ENCODE measurements around the gene TTLL8. TPM values are rescaled to one million over a fixed set of nuclear protein-coding genes. Genes with fewer than 3 reads are reported as not detected.

The TTLL8 gene
- total RNA-seq, 1 donor from 2014 or later: not detected

- no peak for DNase-seq (ENCODE audit: low read depth)
- Histone ChIP-seq H3K27me3 (ENCODE audit: control insufficient read depth, insufficient read depth, low read length) (peaks cover 15% of the 10 kb centered on the region), H3K36me3 (ENCODE audit: control insufficient read depth, insufficient read depth, low read length) (no peaks in the 10 kb centered on the region), H3K4me3 (ENCODE audit: low read depth, low read length) (no peak overlapping the region)
- peak; percentile 44 for TF ChIP-seq CTCF (IDR thresholded peaks at IDR 0.05; ENCODE audit: insufficient read depth, low read length, poor library complexity, severe bottlenecking)
These were observed 78.4 kb downstream of the TTLL8 start for GRCh38 chr22:49979587-49980264.

GRCh38 chr22:49977578-49977977 lies 80.5 kb downstream of the TTLL8 start:
- H3K36me3 ChIP-seq (ENCODE audit: control insufficient read depth, insufficient read depth, low read length): no peaks in the 10 kb centered on the region
- no peak for TF ChIP-seq CTCF (IDR thresholded peaks at IDR 0.05; ENCODE audit: insufficient read depth, low read length, poor library complexity, severe bottlenecking)
- H3K4me3 ChIP-seq (ENCODE audit: low read depth, low read length): no peak overlapping the region
- no peak for DNase-seq (ENCODE audit: low read depth)
- peaks cover under 1% of the 10 kb centered on the region for H3K27me3 ChIP-seq (ENCODE audit: control insufficient read depth, insufficient read depth, low read length)

- DNase-seq (ENCODE audit: low read depth): no peak
- Histone ChIP-seq H3K4me3 (ENCODE audit: low read depth, low read length) (no peak overlapping the region), H3K27me3 (ENCODE audit: control insufficient read depth, insufficient read depth, low read length) (peaks cover 7% of the 10 kb centered on the region), H3K36me3 (ENCODE audit: control insufficient read depth, insufficient read depth, low read length) (no peaks in the 10 kb centered on the region)
- no peak for TF ChIP-seq CTCF (IDR thresholded peaks at IDR 0.05; ENCODE audit: insufficient read depth, low read length, poor library complexity, severe bottlenecking)
These were observed 81.5 kb downstream of the TTLL8 start for GRCh38 chr22:49976439-49977175.

- H3K36me3 ChIP-seq (ENCODE audit: control insufficient read depth, insufficient read depth, low read length): no peaks in the 10 kb centered on the region
- H3K4me3 ChIP-seq (ENCODE audit: low read depth, low read length): no peak overlapping the region
- no peak for TF ChIP-seq CTCF (IDR thresholded peaks at IDR 0.05; ENCODE audit: insufficient read depth, low read length, poor library complexity, severe bottlenecking)
- DNase-seq (ENCODE audit: low read depth): no peak
- peaks cover 12% of the 10 kb centered on the region for H3K27me3 ChIP-seq (ENCODE audit: control insufficient read depth, insufficient read depth, low read length)
These were observed 82.3 kb downstream of the TTLL8 start for GRCh38 chr22:49975543-49976389.

- H3K36me3 ChIP-seq (ENCODE audit: control insufficient read depth, insufficient read depth, low read length): no peaks in the 10 kb centered on the region
- H3K27me3 ChIP-seq (ENCODE audit: control insufficient read depth, insufficient read depth, low read length): peaks cover 12% of the 10 kb centered on the region
- no peak overlapping the region for H3K4me3 ChIP-seq (ENCODE audit: low read depth, low read length)
- TF ChIP-seq CTCF (IDR thresholded peaks at IDR 0.05; ENCODE audit: insufficient read depth, low read length, poor library complexity, severe bottlenecking): no peak
- DNase-seq (ENCODE audit: low read depth): no peak
These were observed 84.8 kb downstream of the TTLL8 start for GRCh38 chr22:49973018-49973961.
